RPMI7951 (cell line): Measurements from ENCODE around the gene C2CD5. TPM values are rescaled to one million over a fixed set of nuclear protein-coding genes. Genes with fewer than 3 reads are reported as not detected.
"Not testable (repeated sequence)": the region's sequence is repeated elsewhere in the genome, so short reads cannot be mapped to it uniquely, and the experiment has no call there.

ENCODE experiments used
- DNase-seq: peaks from one replicate; pipeline ENCODE4 v3.0.0-alpha.2; 2012; ENCODE audit warnings: low read depth
- total RNA-seq: library from RNA; depleted of rRNA; stranded (reverse); fragments of >200 nt; shearing (Covaris generic); gene quantifications from 2 replicates; pipeline ENCODE4 v1.2.3, GENCODE V29; 2014; rRNA removed

The C2CD5 gene, protein sequence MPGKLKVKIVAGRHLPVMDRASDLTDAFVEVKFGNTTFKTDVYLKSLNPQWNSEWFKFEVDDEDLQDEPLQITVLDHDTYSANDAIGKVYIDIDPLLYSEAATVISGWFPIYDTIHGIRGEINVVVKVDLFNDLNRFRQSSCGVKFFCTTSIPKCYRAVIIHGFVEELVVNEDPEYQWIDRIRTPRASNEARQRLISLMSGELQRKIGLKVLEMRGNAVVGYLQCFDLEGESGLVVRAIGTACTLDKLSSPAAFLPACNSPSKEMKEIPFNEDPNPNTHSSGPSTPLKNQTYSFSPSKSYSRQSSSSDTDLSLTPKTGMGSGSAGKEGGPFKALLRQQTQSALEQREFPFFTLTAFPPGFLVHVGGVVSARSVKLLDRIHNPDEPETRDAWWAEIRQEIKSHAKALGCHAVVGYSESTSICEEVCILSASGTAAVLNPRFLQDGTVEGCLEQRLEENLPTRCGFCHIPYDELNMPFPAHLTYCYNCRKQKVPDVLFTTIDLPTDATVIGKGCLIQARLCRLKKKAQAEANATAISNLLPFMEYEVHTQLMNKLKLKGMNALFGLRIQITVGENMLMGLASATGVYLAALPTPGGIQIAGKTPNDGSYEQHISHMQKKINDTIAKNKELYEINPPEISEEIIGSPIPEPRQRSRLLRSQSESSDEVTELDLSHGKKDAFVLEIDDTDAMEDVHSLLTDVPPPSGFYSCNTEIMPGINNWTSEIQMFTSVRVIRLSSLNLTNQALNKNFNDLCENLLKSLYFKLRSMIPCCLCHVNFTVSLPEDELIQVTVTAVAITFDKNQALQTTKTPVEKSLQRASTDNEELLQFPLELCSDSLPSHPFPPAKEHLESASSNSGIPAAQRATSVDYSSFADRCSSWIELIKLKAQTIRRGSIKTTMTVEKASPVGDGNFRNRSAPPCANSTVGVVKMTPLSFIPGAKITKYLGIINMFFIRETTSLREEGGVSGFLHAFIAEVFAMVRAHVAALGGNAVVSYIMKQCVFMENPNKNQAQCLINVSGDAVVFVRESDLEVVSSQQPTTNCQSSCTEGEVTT
- total RNA-seq: 9.0 and 10.2 TPM in 2 replicates

DNA sequence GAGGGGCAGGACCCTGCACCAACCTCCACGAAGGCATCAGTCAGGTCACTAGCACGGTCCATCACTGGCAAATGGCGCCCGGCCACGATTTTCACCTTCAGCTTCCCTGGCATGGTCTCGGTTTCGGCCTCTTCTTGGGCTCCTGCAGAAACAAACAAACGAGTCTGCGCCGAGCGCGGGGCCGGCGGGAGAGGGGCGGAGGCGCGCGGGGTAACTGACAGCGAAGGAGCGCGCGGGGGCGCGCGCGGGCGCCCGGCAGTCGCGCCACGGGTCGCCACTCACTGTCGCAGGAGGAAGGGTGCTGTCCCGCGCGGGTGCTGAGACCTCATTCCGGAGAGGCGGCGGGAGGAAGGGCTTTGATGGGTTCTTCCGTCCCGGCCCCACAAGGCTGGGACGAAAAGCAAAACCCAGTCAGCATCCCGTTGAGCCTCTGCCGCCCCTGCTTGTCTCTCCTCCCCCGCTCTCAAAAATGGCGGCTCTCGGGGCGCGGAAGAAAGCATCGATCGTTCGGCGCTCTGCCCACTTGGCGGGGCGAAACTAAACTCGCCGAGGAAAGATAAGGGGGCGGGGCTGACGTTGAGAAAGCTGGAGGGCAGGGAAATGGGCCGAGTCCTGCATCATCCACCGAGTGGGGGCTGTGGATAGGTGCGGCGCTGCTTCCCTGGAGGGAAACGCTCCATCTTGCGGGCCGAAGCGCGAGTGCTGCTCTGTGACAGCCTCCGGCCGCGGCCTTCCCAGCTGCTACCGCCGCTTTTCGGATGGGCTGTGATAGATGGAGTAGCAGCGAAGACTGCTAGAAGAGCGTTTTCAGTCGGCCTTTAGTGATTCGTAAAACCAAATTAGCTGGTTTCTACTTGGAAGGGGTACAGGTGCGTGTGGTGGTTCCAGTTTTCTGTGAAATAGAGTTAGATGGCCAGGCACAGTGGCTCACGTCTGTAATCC, at the start of gene C2CD5:
Gene C2CD5, minus strand, starts transcription at position 505 of the 942 bp plus-strand sequence. Its CDS starts 392 bp downstream, at position 113.
- peak; percentile 96 for DNase-seq

DNA sequence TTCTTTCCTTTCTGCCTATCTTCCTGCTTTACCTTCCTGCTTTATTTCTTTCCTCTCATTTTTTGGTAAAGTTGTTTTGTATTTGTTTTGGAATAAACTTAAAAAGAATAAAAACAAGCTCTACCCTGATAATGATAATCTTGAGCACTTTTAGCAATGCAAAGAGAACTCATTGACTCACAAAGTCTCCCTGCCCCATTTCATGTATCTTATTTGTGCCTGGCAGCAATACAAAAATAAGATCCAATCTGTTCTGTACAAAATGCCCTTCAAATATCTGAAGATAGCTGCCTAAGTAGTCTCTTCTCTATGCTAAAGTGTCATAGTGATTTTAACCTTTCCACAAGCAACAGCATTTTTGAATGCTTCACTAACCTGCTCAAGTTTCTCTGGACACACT, 49.5 kb upstream of the C2CD5 start:
- no peak for DNase-seq

DNA sequence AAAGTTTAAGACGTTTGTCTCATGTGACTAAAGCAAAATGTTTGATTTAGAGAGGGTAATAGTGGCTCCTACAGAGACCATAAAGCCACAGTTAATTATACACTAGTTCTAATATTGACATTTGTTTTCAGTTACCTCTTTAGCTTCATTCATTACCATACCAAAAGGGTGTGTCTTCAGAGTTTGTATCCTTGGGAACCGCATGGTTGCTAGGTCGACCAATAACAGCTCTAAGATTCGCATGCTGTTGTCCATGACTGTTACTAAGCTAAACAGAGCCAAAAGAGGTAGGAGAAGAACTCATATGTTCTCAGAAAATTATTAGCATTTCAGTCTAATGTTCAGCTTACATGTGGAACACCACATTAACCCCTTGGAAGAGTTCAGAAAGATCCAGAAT, 44.5 kb upstream of the C2CD5 start:
- no peak for DNase-seq

DNA sequence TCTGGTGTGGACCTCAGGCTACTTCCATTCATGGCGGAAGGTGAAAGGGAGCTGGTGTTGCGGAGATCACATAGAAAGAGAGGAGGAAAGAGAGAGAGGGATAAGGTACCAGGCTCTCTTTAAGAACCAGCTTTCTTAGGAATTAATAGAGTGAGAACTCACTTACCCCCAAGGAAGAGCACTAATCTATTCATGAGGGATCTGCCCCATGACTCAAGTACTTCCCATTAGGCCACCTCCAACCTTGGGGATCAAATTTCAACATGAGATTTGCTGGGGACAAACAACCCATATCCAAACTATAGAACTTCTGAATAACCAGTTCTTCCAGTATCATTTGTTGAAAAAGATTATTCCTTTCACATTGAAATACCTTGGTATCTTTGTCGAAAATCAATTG, 34.0 kb upstream of the C2CD5 start:
- no peak for DNase-seq

DNA sequence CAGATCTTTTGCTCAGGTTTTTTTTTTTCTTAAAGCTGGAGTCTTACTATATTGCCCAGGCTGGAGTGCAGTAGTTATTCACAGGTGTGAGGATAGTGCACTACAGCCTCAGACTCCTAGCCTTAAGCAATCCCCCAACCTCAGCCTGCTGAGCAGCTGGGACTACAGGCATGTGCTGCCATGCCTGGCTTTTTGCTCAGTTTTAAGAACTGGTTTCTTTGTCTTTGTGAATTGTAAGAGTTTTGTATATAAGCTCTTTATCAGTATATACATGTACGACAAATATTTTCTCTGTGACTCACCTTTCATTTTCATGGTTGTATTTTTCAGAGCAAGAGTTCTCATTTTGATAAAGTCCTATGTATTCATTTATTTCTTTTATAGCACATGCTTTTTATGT, 33.3 kb upstream of the C2CD5 start:
- DNase-seq: no peak

DNA sequence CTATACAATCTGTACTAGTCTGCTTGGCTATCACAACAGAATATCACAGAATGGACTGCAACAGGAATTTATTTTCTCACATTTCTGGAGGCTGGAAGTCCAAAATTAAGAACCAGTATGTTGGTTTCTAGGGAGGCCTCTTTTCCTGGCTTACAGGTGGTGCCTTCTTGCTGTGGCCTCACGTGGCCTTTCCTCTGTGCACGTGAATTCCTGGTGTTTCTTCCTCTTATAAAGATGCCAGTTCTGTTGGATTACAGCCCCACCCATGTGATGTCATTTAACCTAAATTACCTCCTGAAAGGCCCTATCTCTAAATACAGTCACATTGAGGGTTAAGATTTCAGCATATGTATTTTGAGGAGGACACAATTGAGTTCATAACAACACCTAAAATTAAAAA, 32.1 kb upstream of the C2CD5 start:
- DNase-seq: no peak

DNA sequence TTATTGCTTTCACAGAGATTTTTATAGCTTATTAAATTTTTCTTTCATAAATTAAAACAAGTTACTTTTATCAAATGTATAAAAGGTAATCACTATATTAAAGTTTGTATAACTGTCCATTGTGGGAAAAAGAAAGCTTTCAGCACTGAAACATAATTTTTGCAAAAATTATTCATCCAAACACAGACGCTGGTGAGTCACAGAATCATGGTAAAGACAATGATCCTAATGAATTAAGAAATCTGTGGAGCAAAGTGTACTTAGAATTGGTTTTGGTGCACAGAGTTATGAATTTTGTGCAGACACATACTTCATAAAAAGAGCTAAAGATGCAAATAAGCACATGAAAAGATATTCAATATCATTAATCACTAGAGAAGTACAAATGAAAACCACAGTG, 31.7 kb upstream of the C2CD5 start:
- DNase-seq: no peak

DNA sequence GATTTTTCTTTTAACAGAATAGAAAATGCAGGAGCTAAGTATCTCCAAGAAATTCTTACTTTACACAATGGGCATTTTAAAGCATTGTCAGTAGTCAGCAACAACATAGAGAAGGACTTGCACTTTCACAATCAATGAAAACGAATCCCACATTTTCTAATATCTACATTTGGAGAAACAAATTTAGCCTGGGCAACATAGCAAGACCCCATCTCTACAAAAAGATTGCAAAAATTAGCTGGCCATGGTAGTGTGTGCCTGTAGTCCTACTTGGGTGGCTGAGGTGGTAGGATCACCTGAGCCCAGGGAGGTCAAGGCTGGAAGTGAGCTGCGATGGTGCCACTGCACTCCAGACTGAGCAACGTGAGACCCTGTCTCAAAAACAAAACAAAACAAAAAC, 30.6 kb upstream of the C2CD5 start:
- DNase-seq: no peak

DNA sequence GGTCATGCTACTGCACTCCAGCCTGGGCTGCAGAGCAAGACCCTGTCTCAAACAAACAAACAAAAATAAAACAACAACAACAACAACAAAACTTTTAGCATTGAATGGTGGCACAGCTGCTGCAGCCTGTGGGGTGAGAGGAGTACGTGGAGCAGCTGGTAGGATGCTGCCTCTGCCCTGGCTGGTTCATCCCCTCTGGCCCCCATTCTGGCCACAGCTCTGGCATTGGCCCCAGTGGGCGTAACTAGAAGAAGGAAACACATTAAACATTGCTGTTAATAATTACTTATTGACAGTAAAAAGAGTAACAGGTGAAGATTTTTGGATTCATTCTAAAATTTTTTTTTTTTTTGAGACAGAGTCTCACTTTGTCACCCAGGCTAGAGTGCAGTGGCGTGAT, 28.8 kb upstream of the C2CD5 start:
- no peak for DNase-seq

DNA sequence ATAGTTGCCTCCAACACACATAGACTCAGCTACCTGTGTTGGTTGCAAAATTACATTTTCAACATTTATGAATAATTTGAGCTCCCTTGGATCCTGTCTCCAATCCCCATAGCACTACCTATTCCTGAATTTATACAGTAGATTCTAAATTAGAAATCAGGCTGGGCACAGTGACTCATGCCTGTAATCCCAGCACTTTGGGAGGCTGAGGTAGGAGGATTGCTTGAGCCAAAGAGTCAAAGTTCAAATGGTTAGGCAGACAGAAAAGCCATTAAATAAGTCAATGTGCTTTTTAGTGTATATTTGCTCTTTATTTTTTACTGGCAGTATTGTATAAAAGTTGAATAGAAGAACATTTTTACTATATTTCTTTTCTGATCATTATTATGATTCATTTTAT, 24.9 kb upstream of the C2CD5 start:
- DNase-seq: no peak

DNA sequence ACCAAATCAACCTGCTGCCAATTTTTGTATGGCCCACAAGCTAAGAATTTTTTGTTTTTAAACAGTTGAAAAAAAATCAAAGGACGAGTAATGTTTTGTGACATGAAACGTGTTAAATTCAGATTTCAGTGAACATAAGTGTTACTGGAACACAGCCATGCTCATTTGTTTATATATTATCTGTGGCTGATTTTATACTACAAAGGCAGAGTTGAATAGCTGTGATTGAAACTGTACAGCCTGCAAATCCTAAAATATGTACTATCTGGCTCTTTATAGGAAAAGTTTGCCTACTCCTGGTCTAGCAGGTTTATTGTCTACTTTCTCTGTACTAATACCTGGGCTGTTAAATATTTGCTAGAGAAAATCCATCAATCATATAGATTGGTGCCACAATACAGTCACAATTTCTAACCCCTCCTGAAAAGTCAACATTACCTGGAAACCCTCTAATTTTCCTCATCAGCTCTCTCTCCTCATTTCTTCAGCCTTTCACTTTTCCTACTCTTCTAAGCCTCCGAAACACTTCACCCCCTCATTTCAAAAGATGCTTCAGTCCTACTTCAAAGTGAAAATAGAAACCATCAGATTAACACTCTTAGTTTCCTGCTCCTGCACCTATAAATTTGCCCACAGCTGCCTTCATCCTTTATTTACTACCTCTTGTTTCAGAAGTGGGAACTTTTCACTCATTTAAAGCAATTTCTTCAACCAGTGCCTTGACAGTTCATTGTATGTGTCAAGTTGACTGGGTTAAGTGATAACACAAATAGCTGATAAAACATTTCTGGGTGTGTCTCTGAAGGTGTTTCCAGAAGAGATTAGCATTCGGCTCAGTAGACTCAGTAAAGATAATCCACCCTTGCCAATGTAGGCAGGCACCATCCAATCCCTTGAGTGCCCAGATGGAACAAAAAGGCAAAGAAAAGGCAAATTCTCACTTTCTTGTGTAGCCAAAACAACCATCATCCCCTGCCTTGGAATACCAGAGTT, 18.0 kb upstream of the C2CD5 start:
- DNase-seq: no peak

DNA sequence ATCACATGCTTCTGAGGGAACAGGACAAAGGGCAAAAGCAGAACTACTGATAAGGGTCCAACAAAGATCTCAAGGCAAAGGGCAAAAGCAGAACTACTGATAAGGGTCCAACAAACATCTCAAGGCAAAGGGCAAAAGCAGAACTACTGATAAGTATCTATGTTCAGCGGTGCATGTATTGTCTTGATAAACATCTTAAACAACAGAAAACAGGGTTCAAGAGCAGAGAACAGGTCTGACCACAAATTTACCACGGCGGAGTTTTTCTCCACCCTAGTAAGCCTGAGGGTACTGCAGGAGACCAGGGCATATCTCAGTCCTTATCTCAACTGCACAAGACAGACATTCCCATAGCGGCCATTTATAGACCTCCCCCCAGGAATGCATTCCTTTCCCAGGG, 10.4 kb upstream of the C2CD5 start:
- DNase-seq: not testable (repeated sequence)

DNA sequence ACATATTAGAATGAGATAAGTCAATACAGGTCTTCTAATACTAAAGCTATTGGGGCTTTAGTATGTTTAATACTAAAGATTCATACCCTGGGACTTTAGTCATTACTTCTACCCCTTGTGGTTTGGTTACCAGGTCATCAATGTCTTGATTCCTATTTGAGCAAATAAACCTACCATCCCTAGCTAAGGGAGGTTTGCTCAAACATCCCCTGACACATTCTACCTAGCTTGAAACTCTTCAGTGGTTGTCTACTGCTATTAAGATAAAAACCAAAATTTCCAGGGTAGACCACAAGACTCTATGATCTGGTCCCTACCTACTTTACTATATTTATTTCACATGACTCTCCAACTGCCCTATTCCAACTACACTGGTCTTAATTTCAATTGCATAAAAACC, 7.3 kb upstream of the C2CD5 start:
- no peak for DNase-seq

DNA sequence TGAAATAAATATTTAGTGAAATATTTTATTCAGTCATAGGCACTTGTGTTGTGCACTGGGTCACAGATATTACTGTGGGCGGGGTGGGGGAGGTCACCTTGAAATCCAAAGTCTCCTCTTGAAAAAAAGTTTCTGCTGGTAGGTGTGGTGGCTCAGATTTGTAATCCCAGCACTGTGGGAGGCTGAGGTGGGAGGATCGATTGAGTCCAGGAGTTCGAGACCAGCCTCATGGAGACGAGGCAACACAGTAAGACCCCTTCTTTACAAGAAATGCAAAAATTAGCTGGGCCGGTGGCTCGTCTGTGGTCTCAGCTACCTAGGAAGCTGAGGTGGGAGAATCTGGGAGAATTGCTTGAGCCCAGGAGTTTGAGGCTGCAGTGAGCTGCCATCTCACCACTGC, 913 bp upstream of the C2CD5 start:
- DNase-seq: no peak

DNA sequence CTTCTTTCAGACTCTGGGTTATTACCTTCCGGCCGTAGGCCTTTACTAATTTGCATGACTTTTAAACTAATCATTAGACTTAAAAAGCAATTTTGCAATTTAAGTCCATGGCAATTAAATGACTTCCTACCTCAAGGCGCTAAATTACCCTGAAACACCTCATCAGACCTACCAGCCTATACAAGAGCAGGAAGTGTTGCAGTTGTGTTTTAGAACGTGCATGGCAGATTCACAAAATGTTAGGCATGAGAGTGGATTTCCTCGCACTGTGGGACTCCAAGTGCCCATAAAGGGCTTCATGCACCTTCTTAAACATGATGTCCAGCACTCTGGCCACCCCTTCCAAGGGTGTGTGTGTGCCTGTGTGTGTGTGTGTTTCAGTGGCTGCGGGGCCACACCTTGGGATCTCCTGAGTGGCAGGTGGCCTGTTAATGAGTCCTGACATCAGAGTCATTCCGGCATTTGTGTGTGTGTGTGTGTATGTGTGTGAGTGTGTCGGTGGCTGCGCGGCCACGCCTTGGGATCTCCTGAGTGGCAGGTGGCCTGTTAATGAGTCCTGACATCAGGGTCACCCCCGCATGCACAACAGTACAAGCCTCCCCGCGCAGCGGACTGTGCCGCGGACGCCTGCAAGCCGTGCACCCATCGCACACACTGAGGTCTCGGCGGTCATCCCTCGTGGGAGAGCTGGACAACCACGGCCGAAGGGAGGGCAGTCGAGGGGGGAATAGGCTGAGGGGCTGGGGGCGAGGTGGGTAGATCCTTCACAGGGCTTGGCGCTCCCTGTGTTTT, 900 bp downstream of the C2CD5 start:
- peak; percentile 24 for DNase-seq

DNA sequence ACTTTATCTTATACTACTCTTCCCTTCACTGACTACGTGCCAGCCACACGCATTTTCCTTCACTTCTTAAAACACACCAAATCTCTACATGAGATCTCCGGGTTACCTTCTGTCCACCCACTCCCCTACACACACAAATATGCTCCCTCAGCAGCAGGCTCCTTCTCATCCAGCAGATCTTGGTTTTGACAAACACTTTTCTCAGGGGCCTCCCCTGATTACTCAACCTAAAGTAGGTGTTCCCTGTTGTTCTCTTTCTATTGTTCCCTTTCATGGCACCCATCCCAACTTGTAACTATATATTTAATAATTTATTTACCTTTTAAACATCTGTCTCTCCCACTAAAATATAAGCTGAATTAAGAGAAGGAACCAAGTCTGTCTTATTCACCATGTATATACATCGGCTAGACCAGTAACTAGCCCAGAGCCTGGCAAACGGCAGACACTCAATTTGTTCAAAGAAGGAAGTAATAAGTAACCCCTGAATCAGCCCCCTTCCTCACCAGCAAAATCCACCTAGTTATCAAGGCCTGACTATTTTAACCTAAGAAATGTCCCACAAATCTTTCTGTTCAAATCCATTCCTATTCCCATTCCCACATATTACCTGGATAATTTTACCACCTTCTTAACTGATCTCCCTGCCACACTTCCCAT, 2.7 kb downstream of the C2CD5 start:
- DNase-seq: no peak

DNA sequence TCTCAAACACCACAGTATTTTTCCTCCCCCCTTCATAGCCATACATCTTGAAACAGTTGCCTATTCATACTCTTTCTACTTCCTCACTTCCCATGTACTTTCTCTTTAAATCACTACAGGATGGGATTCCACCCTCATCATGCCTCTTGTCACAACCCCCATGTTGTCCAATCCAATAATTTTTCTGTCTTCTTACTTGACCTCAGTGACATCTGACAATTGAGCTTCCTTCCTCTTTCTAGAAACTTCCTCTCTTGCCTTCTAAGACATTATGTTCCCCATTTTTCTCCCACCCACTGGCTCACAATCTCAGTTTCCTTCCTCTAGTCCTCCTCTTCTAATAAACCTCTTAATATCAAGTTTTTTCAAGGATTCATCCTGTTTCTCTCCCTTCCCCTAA, 5.3 kb downstream of the C2CD5 start:
- no peak for DNase-seq

DNA sequence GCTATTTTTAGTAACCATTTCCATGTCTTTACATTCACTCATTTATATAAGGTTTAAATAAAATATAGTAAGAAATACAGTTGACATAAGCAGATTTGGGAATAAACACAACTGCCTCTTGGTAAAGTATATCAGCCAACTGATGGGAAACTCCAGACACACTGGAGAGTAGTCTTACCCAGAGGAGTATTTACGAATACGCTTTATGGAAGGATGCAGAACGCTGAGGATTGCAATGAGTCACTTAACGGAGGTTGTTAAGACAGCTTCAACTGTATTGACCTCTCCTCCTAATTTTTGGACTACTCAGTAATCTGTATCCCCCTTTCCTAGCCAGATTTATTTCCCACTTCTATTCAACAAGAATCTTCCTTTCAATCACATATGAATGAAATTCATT, 6.0 kb downstream of the C2CD5 start:
- DNase-seq: peak; percentile 33
